K562 (cell line): ENCODE results near the gene PHF24. TPM values are rescaled to one million over a fixed set of nuclear protein-coding genes. Genes with fewer than 3 reads are reported as not detected.

Experiments used
- ATAC-seq: fragments of 200-7000 bp; cut with Tn5 transposase; 3 replicates; pipeline ENCODE4 v1.9.1; 2020; ENCODE audit warnings: moderate library complexity
- BruUV-seq: library from RNA; stranded (reverse); fragments of 400-500 nt; replicated peaks from 2 replicates; lab custom pipeline; 2021; lab: Mats Ljungman, UMichigan
- CTCF ChIA-PET: fragments of 300-600 bp; formaldehyde crosslinking; extraction: SDS; loops from one replicate; lab custom pipeline; 2021; ENCODE audit warnings: low intra/inter-chr PET ratio; lab: Yijun Ruan, JAX
- POLR2A ChIA-PET: fragments of 300-600, 350-650 bp; sonication (Branson Sonifier 250); formaldehyde crosslinking; extraction: SDS; loops from one replicate; lab custom pipeline; 2021; ENCODE audit warnings: antibody characterized with exemption, inconsistent platforms; lab: Yijun Ruan, JAX
- DNase-seq, 4 experiments: peaks; one replicate each; pipeline versions ENCODE4 v3.0.0 to v3.0.0-alpha.2; 2011 to 2018; ENCODE audit warnings: low spot score in 3 of 4, mixed read lengths in 3 of 4; ENCODE audit errors: extremely low read depth in 1 of 4
- FAIRE-seq: peaks from 2 replicates; lab custom pipeline; 2011; peaks lifted over from hg19 to GRCh38; lab: Jason Lieb, UNC
- H2AFZ ChIP-seq: 2 replicates; pipeline ENCODE4 v1.6.0; 2011; ENCODE audit warnings: low read depth, low read length, control low read depth, inconsistent platforms
- H3K27ac ChIP-seq: fragments of 200-600 bp; 3 replicates; pipeline ENCODE4 v1.8.0; 2011; ENCODE audit warnings: low read depth, mild to moderate bottlenecking, control low read depth, inconsistent platforms, low read length, moderate library complexity, mixed read lengths; ENCODE audit errors: extremely low read depth
- H3K27me3 ChIP-seq, 2 experiments: fragments of 300-600 bp in 1 of 2; 2 replicates in 1 of 2; 3 replicates in 1 of 2; pipeline versions ENCODE4 v1.6.0 to v1.8.0; 2011; ENCODE audit warnings: inconsistent platforms in 2 of 2, low read length in 2 of 2, mild to moderate bottlenecking in 1 of 2, mixed read lengths in 1 of 2, moderate library complexity in 1 of 2; ENCODE audit not compliant: control insufficient read depth in 2 of 2, insufficient read depth in 2 of 2
- H3K36me3 ChIP-seq: fragments of 300-600 bp; 3 replicates; pipeline ENCODE4 v1.8.0; 2011; ENCODE audit warnings: mild to moderate bottlenecking, low read length, inconsistent platforms; ENCODE audit not compliant: control insufficient read depth, insufficient read depth
- H3K4me1 ChIP-seq, 2 experiments: fragments of 200-600 bp in 1 of 2; replicated peaks in 1 of 2; 2 replicates in 1 of 2; 3 replicates in 1 of 2; pipeline versions ENCODE4 v1.5.1 to v1.8.0; 2011; ENCODE audit warnings: inconsistent platforms in 2 of 2, low read length in 2 of 2, mild to moderate bottlenecking in 1 of 2, mixed read lengths in 1 of 2, moderate library complexity in 1 of 2; ENCODE audit not compliant: control insufficient read depth in 2 of 2, insufficient read depth in 2 of 2
- H3K4me2 ChIP-seq: 2 replicates; pipeline ENCODE4 v1.6.1; 2011; ENCODE audit warnings: low read length, control low read depth, inconsistent platforms, mixed read lengths; ENCODE audit not compliant: insufficient read depth
- H3K4me3 ChIP-seq: fragments of 200-600 bp; sonication (generic), shearing (Covaris generic); 2 replicates; pipeline ENCODE4 v1.5.1; 2016; ENCODE audit warnings: control low read depth, inconsistent platforms
- H3K79me2 ChIP-seq: fragments of 200-600 bp; 3 replicates; pipeline ENCODE4 v1.8.0; 2011; ENCODE audit warnings: low read length, inconsistent platforms; ENCODE audit not compliant: control insufficient read depth, insufficient read depth
- H3K9ac ChIP-seq, 2 experiments: 2 replicates each; pipeline versions ENCODE4 v1.6.0 to v1.6.1; 2011; ENCODE audit warnings: low read depth in 2 of 2, low read length in 2 of 2, control low read depth in 1 of 2, inconsistent platforms in 1 of 2, mild to moderate bottlenecking in 1 of 2, mixed read lengths in 1 of 2; ENCODE audit not compliant: insufficient read depth in 1 of 2
- H3K9me1 ChIP-seq: one replicate; pipeline ENCODE4 v1.6.0; 2011; ENCODE audit warnings: inconsistent platforms, mild to moderate bottlenecking, low read length, moderate library complexity; ENCODE audit not compliant: control insufficient read depth, insufficient read depth
- H3K9me3 ChIP-seq: replicated peaks from 2 replicates; pipeline ENCODE4 v1.5.1; 2011; ENCODE audit warnings: low read depth, low read length, inconsistent platforms; ENCODE audit not compliant: control insufficient read depth, insufficient read depth
- H4K20me1 ChIP-seq: replicated peaks from 2 replicates; pipeline ENCODE4 v1.6.1; 2011; ENCODE audit warnings: low read length, inconsistent platforms, mixed read lengths; ENCODE audit not compliant: control insufficient read depth, insufficient read depth
- FOXA1 ChIP-seq: fragments of 450-650 bp; IDR thresholded peaks from 2 replicates; pipeline ENCODE4 v1.6.1; 2016; ENCODE audit warnings: mild to moderate bottlenecking, borderline replicate concordance
- HDAC3 ChIP-seq: fragments of 450-650 bp; IDR thresholded peaks from 2 replicates; pipeline ENCODE4 v1.6.1; 2018; ENCODE audit warnings: borderline replicate concordance, mild to moderate bottlenecking, moderate library complexity; ENCODE audit not compliant: partially characterized antibody
- KDM2B ChIP-seq: fragments of 250-450 bp; sonication (Bioruptor Pico); IDR thresholded peaks from 2 replicates; pipeline ENCODE4 v1.8.0; 2021; ENCODE audit warnings: mild to moderate bottlenecking, moderate library complexity
- NONO ChIP-seq, 2 experiments: fragments of 200-400 bp in 1 of 2; fragments of 450-650 bp in 1 of 2; formaldehyde crosslinking in 1 of 2; IDR thresholded peaks; 2 replicates each; pipeline ENCODE4 v1.6.1; 2017; ENCODE audit warnings: low read depth in 2 of 2, mild to moderate bottlenecking in 2 of 2, moderate library complexity in 2 of 2, low read length in 1 of 2
- TGIF2 ChIP-seq: sonication (generic); formaldehyde crosslinking; IDR thresholded peaks from 2 replicates; pipeline ENCODE4 v1.8.1; 2022; ENCODE audit warnings: mild to moderate bottlenecking, missing genetic modification reagents, moderate library complexity
- ZNF24 ChIP-seq: fragments of 450-650 bp; IDR thresholded peaks from 2 replicates; pipeline ENCODE4 v1.6.1; 2016
- ZNF561 ChIP-seq: fragments of 450-650 bp; formaldehyde crosslinking; conservative IDR thresholded peaks from 2 replicates; pipeline ENCODE4 v1.4.0; 2020; ENCODE audit warnings: mild to moderate bottlenecking, moderate library complexity
- ZNF830 ChIP-seq: fragments of 250-450 bp; sonication (Bioruptor Pico); IDR thresholded peaks from 2 replicates; pipeline ENCODE4 v1.5.0; 2021; ENCODE audit warnings: mild to moderate bottlenecking
- WGBS: fragments of 100-300 bp; shearing (Covaris generic); methylation state at CpG from one replicate; pipeline ENCODE4 v1.1.6; 2016; ENCODE audit warnings: low coverage, mixed read lengths; ENCODE audit not compliant: insufficient coverage; ENCODE audit errors: missing lambda C conversion rate; 5-methylcytosine and 5-hydroxymethylcytosine counted together
- in situ Hi-C: fragments of 300-500 bp; cut with MboI; formaldehyde crosslinking; loops from 4 replicates; pipeline ENCODE4 v1.15.0; 2018; ENCODE audit warnings: inconsistent platforms, mixed read lengths
- intact Hi-C: fragments of 100-400 bp; cut with micrococcal nuclease; formaldehyde crosslinking; loops from 2 replicates; pipeline ENCODE4 v1.14.2; 2022
- polyA plus RNA-seq, 8 experiments: library from polyadenylated mRNA; depleted of rRNA in 4 of 8; stranded (reverse) in 5 of 8; unstranded in 3 of 8; fragments of >200 nt; fragmentation: Nextera tagmentation in 2 of 8; fragmentation: Illumina TruSeq in 1 of 8; extraction: Ambion mirVana in 2 of 8; extraction: Trizol in 1 of 8; gene quantifications; 2 replicates each; pipeline versions ENCODE4 v1.2.1 to v1.2.3, GENCODE V29; 2011 to 2014; ENCODE audit warnings: inconsistent platforms in 1 of 8, missing spikeins in 1 of 8
- total RNA-seq, 7 experiments: library from RNA; depleted of rRNA in 6 of 7; stranded (reverse); fragments of >200 nt in 6 of 7; fragmentation: Illumina TruSeq in 2 of 7; extraction: Trizol in 2 of 7; gene quantifications; 2 replicates each; pipeline versions ENCODE4 v1.2.1 to v1.2.3, GENCODE V29; 2011 to 2021; ENCODE audit warnings: low replicate concordance in 1 of 7

PHF24 gene
- total and polyA plus RNA-seq, 9 of the 15 experiments (the other 6 are each of a cell fraction or from before 2014, with no cell fraction given), result 0.01 TPM; not detected in 7

DNA sequence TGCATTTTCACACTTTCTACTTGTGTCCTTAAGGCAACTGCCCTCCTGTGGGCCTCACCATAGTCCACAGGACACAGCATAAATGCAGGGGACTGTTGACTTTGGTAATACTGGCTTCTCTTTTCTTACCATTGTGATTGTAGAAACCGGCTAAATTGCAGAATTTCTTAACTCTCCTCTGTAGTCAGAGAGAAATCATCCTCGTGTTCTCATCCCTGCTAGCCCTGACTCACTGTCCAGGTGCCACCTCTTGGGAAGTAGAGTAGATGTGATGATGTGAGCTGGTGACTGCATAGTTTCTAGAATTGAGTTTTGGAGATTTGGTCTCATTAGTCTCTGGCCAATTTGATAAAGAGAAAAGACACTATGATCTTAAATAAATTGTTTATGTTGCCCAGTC is 5.5 kb downstream of the PHF24 start:
- intact Hi-C loops (no loop called here), in situ Hi-C loops (no loop called here)
- Histone ChIP-seq H3K9me1 (no peaks in the 10 kb centered on the region), H3K4me2 (no peak overlapping the region), H3K36me3 (no peaks in the 10 kb centered on the region), H3K4me3 (no peak overlapping the region), H2AFZ (no peak overlapping the region), H3K4me1 (peaks cover 0 to under 1% of the 10 kb centered on the region in 2 experiments; a peak in 1 of 5 replicates)
- FAIRE-seq (no peak), ATAC-seq (no peak)
- WGBS, result 3% methylated on average over 2 of the region's 2 CpGs
- CTCF ChIA-PET, result no interaction called here
- POLR2A ChIA-PET, result interaction anchor here (0.6 kb wide), 1 partner anchor 128 kb away, joined by 3 read pairs; no protein-coding TSS in a partner anchor
- TF ChIP-seq TGIF2 (CRISPR knock-in tag) (no peak), ZNF830 (no peak), FOXA1 (no peak), ZNF24 (no peak), KDM2B (CRISPR knock-in tag) (no peak), HDAC3 (no peak), ZNF561 (no peak), NONO (IDR thresholded peaks at IDR 0.05; ENCODE audit: low read depth in 2 of 2, low read length in 1 of 2) (no peak)
- TF ChIP-seq, all 486 proteins: peak for 0
- no TSS peak for BruUV-seq
- Histone ChIP-seq H3K27me3 (peaks cover 9 to 12% of the 10 kb centered on the region in 2 experiments; a peak in 3 of 5 replicates), H3K79me2 (no peaks in the 10 kb centered on the region), H3K9me3 (no peaks in the 10 kb centered on the region), H3K27ac (no peak overlapping the region), H3K9ac (no peak overlapping the region), H4K20me1 (no peaks in the 10 kb centered on the region; the same call in 1 of the 2 replicates)
- DNase-seq, result no peak
